Measurements from ENCODE around the gene MSRB1. TPM values are rescaled to one million over a fixed set of nuclear protein-coding genes. Genes with fewer than 3 reads are reported as not detected.

MSRB1 gene
- total RNA-seq, 1 experiment from 2014 or later, result 5.8 TPM

GRCh38 chr16:1915732-1916639 lies 27.0 kb downstream of the MSRB1 start:
- Mint-ChIP-seq H3K9me3 (ENCODE audit: unreplicated experiment) (no peaks in the 10 kb centered on the region), H3K36me3 (ENCODE audit: insufficient read depth, unreplicated experiment) (no peaks in the 10 kb centered on the region), H3K4me1 (ENCODE audit: insufficient read depth, unreplicated experiment) (peaks cover 6% of the 10 kb centered on the region), H3K27me3 (ENCODE audit: insufficient read depth, unreplicated experiment) (peaks cover 41% of the 10 kb centered on the region), H3K27ac (ENCODE audit: low read depth, unreplicated experiment) (no peak overlapping the region), H3K4me3 (ENCODE audit: unreplicated experiment) (no peak overlapping the region)
- intact Hi-C loops (cut with micrococcal nuclease), result no loop called here
- no peak for TF ChIP-seq CTCF (IDR thresholded peaks at IDR 0.05; ENCODE audit: unreplicated experiment)
- DNase-seq (ENCODE audit: unreplicated experiment), result no peak
- POLR2A ChIA-PET, result interaction anchor here (0.6 to 0.8 kb wide), 2 partner anchors 36 to 161 kb away, joined by 3 read pairs; no protein-coding TSS in a partner anchor
- CTCF ChIA-PET, result interaction anchor here (0.7 to 1.4 kb wide), 2 partner anchors 45 to 70 kb away, joined by 3 to 4 read pairs; no protein-coding TSS in a partner anchor
- BruUV-seq (replicated peaks), result no TSS peak

DNA sequence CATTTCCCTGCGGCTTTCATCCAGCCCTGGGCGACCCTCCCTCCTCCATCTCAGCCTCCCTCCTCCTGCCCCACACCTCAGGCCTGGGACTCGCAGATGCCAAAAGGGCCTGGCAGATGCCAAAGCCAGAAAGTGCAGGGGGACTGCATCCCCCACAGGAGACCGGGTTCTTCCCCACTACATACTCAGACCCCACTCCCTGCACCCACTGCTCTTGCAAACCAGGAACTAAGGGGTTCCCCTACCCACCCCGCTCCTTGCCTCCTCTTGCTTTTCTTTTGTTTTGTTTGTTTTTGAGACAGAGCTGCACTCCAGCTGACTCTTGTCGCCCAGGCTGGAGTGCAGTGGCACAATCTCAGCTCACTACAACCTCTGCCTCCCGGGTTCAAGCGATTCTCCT lies 28.0 kb downstream of the MSRB1 start:
- no TSS peak for BruUV-seq (replicated peaks)
- peaks cover 31% of the 10 kb centered on the region for H3K27me3 Mint-ChIP-seq (ENCODE audit: insufficient read depth, unreplicated experiment)
- no peak for DNase-seq (ENCODE audit: unreplicated experiment)
- POLR2A ChIA-PET, result no interaction called here
- intact Hi-C loops (cut with micrococcal nuclease), result no loop called here
- TF ChIP-seq CTCF (IDR thresholded peaks at IDR 0.05; ENCODE audit: unreplicated experiment), result no peak
- H3K4me3 Mint-ChIP-seq (ENCODE audit: unreplicated experiment), result no peak overlapping the region
- no peaks in the 10 kb centered on the region for H3K9me3 Mint-ChIP-seq (ENCODE audit: unreplicated experiment)
- no peaks in the 10 kb centered on the region for H3K36me3 Mint-ChIP-seq (ENCODE audit: insufficient read depth, unreplicated experiment)
- H3K4me1 Mint-ChIP-seq (ENCODE audit: insufficient read depth, unreplicated experiment), result no peaks in the 10 kb centered on the region
- CTCF ChIA-PET, result interaction anchor here (1.4 kb wide), 1 partner anchor 44 kb away, joined by 4 read pairs; no protein-coding TSS in a partner anchor
- H3K27ac Mint-ChIP-seq (ENCODE audit: low read depth, unreplicated experiment), result no peak overlapping the region

DNA sequence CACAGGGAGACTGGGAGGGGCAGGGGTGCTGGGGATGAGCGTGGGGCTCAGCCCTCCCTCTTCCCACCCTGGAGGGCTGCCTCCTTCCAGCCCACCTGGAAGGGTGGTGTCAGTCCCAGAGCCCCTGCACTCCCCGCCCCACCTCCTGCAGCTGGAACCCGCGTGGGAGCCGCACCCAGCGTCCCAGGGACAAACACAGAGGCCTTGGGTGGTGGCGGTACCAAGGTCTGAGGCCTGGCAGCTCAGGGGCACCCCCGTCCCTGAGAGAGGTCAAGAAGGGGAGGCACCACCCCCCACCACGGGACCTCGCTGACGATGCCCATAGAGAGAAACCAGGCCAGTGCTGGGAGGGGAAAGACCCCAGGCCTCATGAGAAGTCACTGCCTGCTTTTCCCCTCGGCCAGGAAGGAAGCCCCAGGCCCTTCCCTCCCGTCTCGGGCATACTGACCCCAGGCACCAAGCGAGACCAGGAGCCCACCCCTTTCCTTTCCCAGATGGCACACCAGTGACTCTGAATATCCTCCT lies 28.9 kb downstream of the MSRB1 start:
- DNase-seq (ENCODE audit: unreplicated experiment), result no peak
- TF ChIP-seq CTCF (IDR thresholded peaks at IDR 0.05; ENCODE audit: unreplicated experiment), result no peak
- Mint-ChIP-seq H3K36me3 (ENCODE audit: insufficient read depth, unreplicated experiment) (no peaks in the 10 kb centered on the region), H3K4me1 (ENCODE audit: insufficient read depth, unreplicated experiment) (no peaks in the 10 kb centered on the region), H3K27ac (ENCODE audit: low read depth, unreplicated experiment) (no peak overlapping the region), H3K9me3 (ENCODE audit: unreplicated experiment) (no peaks in the 10 kb centered on the region), H3K4me3 (ENCODE audit: unreplicated experiment) (no peak overlapping the region), H3K27me3 (ENCODE audit: insufficient read depth, unreplicated experiment) (peaks cover 23% of the 10 kb centered on the region)
- ChIA-PET POLR2A (interaction anchor here (0.9 kb wide), 1 partner anchor 302 kb away, joined by 3 read pairs; no protein-coding TSS in a partner anchor), CTCF (interaction anchor here (1.0 kb wide), 1 partner anchor 12 kb away, joined by 4 read pairs; no protein-coding TSS in a partner anchor)
- intact Hi-C loops (cut with micrococcal nuclease), result no loop called here
- no TSS peak for BruUV-seq (replicated peaks)
